Subcutaneous abdominal adipose tissue (tissue), 5 donors: ENCODE results near the gene ITGB1BP1.
"Not testable (repeated sequence)": the region's sequence is repeated elsewhere in the genome, so short reads cannot be mapped to it uniquely, and the experiment has no call there.

Source experiments
- H3K27ac ChIP-seq: one replicate; pipeline ENCODE4 v1.7.0; 2013; ENCODE audit warnings: low read depth, mild to moderate bottlenecking, inconsistent platforms, low read length, moderate library complexity
- H3K27me3 ChIP-seq, 5 donors: one replicate each; pipeline ENCODE4 v1.7.0; 2013; ENCODE audit warnings: low read length in 5 of 5, inconsistent platforms in 1 of 5; ENCODE audit not compliant: control insufficient read depth in 5 of 5, insufficient read depth in 4 of 5
- H3K36me3 ChIP-seq, 5 donors: one replicate each; pipeline ENCODE4 v1.7.0; 2013; ENCODE audit warnings: low read length in 5 of 5; ENCODE audit not compliant: control insufficient read depth in 5 of 5, insufficient read depth in 5 of 5
- H3K4me1 ChIP-seq, 5 donors: one replicate each; pipeline ENCODE4 v1.7.0; 2013; ENCODE audit warnings: low read length in 5 of 5, mild to moderate bottlenecking in 3 of 5, moderate library complexity in 1 of 5; ENCODE audit not compliant: control insufficient read depth in 5 of 5, insufficient read depth in 5 of 5
- H3K4me3 ChIP-seq, 5 donors: one replicate each; pipeline ENCODE4 v1.7.0; 2013; ENCODE audit warnings: low read length in 5 of 5, low read depth in 1 of 5
- H3K9ac ChIP-seq, 5 donors: one replicate each; pipeline ENCODE4 v1.7.0; 2013; ENCODE audit warnings: low read length in 5 of 5, mild to moderate bottlenecking in 4 of 5, moderate library complexity in 3 of 5
- H3K9me3 ChIP-seq, 5 donors: one replicate each; pipeline ENCODE4 v1.7.0; 2013; ENCODE audit warnings: low read length in 5 of 5; ENCODE audit not compliant: control insufficient read depth in 5 of 5
- donor health status: healthy.
- donor health status: healthy.
- donor health status: healthy.
- donor health status: healthy.
- donor health status: healthy.

ITGB1BP1 gene

GRCh38 chr2:9403924-9404323 is 19.4 kb downstream of the ITGB1BP1 start:
- no peaks in the 10 kb centered on the region for H3K9me3 ChIP-seq
- H3K9ac ChIP-seq, result no peak overlapping the region
- peak overlapping the region; percentile 81 for H3K27ac ChIP-seq
- H3K4me3 ChIP-seq, result no peak overlapping the region
- H3K36me3 ChIP-seq, result peaks cover 4 to 65% (median 39%) of the 10 kb centered on the region in 5 donors
- peaks cover 2 to 65% (median 42%) of the 10 kb centered on the region in 5 donors for H3K4me1 ChIP-seq
- no peaks in the 10 kb centered on the region for H3K27me3 ChIP-seq

- H3K9ac ChIP-seq, result no peak overlapping the region
- peak overlapping the region; percentile 81 for H3K27ac ChIP-seq
- H3K9me3 ChIP-seq, result no peaks in the 10 kb centered on the region
- H3K4me3 ChIP-seq, result no peak overlapping the region
- H3K27me3 ChIP-seq, result no peaks in the 10 kb centered on the region
- peaks cover 2 to 53% (median 34%) of the 10 kb centered on the region in 5 donors for H3K4me1 ChIP-seq
- peaks cover 4 to 57% (median 32%) of the 10 kb centered on the region in 5 donors for H3K36me3 ChIP-seq
Measured at GRCh38 chr2:9401646-9402371, 21.5 kb downstream of the ITGB1BP1 start.

- Histone ChIP-seq H3K4me1 (peaks cover 2 to 51% (median 29%) of the 10 kb centered on the region in 5 donors), H3K36me3 (peaks cover 4 to 57% (median 31%) of the 10 kb centered on the region in 5 donors), H3K27me3 (no peaks in the 10 kb centered on the region), H3K9me3 (no peaks in the 10 kb centered on the region), H3K4me3 (no peak overlapping the region), H3K9ac (no peak overlapping the region), H3K27ac (peak overlapping the region; percentile 81)
Measured at GRCh38 chr2:9401059-9401547, 22.2 kb downstream of the ITGB1BP1 start.

GRCh38 chr2:9400268-9401058 is 22.9 kb downstream of the ITGB1BP1 start:
- H3K4me3 ChIP-seq, result no peak overlapping the region
- H3K36me3 ChIP-seq, result peaks cover 2 to 55% (median 33%) of the 10 kb centered on the region in 5 donors
- H3K9me3 ChIP-seq, result no peaks in the 10 kb centered on the region
- H3K27ac ChIP-seq, result no peak overlapping the region
- H3K27me3 ChIP-seq, result no peaks in the 10 kb centered on the region
- peak overlapping the region in 1 of 5 donors; percentile 17 for H3K9ac ChIP-seq
- peaks cover 2 to 47% (median 29%) of the 10 kb centered on the region in 5 donors for H3K4me1 ChIP-seq

GRCh38 chr2:9398881-9399780 is 24.2 kb downstream of the ITGB1BP1 start:
- H3K27me3 ChIP-seq, result no peaks in the 10 kb centered on the region
- H3K9ac ChIP-seq, result peak overlapping the region in 1 of 5 donors; percentile 52
- H3K27ac ChIP-seq, result peak overlapping the region; percentile 72
- H3K4me1 ChIP-seq, result peaks cover 2 to 36% (median 22%) of the 10 kb centered on the region in 5 donors
- H3K4me3 ChIP-seq, result no peak overlapping the region
- peaks cover 0 to 63% (median 39%) of the 10 kb centered on the region in 5 donors for H3K36me3 ChIP-seq
- H3K9me3 ChIP-seq, result no peaks in the 10 kb centered on the region

GRCh38 chr2:9398251-9398650 is 25.1 kb downstream of the ITGB1BP1 start:
- Histone ChIP-seq H3K36me3 (peaks cover 0 to 58% (median 44%) of the 10 kb centered on the region in 5 donors), H3K4me1 (peaks cover 2 to 34% (median 15%) of the 10 kb centered on the region in 5 donors), H3K27ac (peak overlapping the region; percentile 72)
- H3K9ac ChIP-seq, H3K27me3 ChIP-seq, H3K4me3 ChIP-seq, H3K9me3 ChIP-seq: not testable (repeated sequence)

- Histone ChIP-seq H3K4me1 (peaks cover 6 to 34% (median 23%) of the 10 kb centered on the region in 5 donors), H3K9me3 (no peaks in the 10 kb centered on the region), H3K27me3 (no peaks in the 10 kb centered on the region), H3K4me3 (no peak overlapping the region), H3K9ac (no peak overlapping the region), H3K27ac (no peak overlapping the region), H3K36me3 (peaks cover 0 to 47% (median 35%) of the 10 kb centered on the region in 5 donors)
Measured at GRCh38 chr2:9397201-9397600, 26.1 kb downstream of the ITGB1BP1 start.

- Histone ChIP-seq H3K9ac (no peak overlapping the region), H3K9me3 (no peaks in the 10 kb centered on the region), H3K27me3 (no peaks in the 10 kb centered on the region), H3K4me3 (no peak overlapping the region), H3K27ac (no peak overlapping the region), H3K4me1 (peaks cover 6 to 29% (median 26%) of the 10 kb centered on the region in 5 donors), H3K36me3 (peaks cover 0 to 44% (median 32%) of the 10 kb centered on the region in 5 donors)
Measured at GRCh38 chr2:9394816-9395215, 28.5 kb downstream of the ITGB1BP1 start.

GRCh38 chr2:9392898-9393765 is 30.2 kb downstream of the ITGB1BP1 start:
- H3K9ac ChIP-seq, result peak overlapping the region; percentile 20 to 56 (median 36)
- peaks cover 0 to 58% (median 45%) of the 10 kb centered on the region in 5 donors for H3K36me3 ChIP-seq
- H3K27ac ChIP-seq, result peak overlapping the region; percentile 63
- H3K9me3 ChIP-seq, result no peaks in the 10 kb centered on the region
- H3K27me3 ChIP-seq, result no peaks in the 10 kb centered on the region
- H3K4me3 ChIP-seq, result no peak overlapping the region
- peaks cover 4 to 32% (median 19%) of the 10 kb centered on the region in 5 donors for H3K4me1 ChIP-seq
